ENCODE data around the gene MYL9.
A peak's percentile ranks its signal among the peaks of the same experiment; 100 is the strongest.

The MYL9 gene

GRCh38 chr20:36573103-36573797, 31.9 kb downstream of the MYL9 start, which contains the start of gene TGIF2:
TSS of gene TGIF2 (plus strand) at chr20:36573597. CDS start at chr20:36578775, 5,178 bp downstream.
- in situ Hi-C loops (cut with HindIII; ENCODE audit: low pct_ligation_motif_present, low pct_unique_long_range_greater_than_20kb, low sequenced_read_pairs), result no loop called here
- DNase-seq, result peak; percentile 77

GRCh38 chr20:36573798-36574365, 32.6 kb downstream of the MYL9 start:
- DNase-seq, result no peak
- in situ Hi-C loops (cut with HindIII; ENCODE audit: low pct_ligation_motif_present, low pct_unique_long_range_greater_than_20kb, low sequenced_read_pairs), result no loop called here

GRCh38 chr20:36574366-36575135, 33.2 kb downstream of the MYL9 start:
- DNase-seq, result peak; percentile 48
- in situ Hi-C loops (cut with HindIII; ENCODE audit: low pct_ligation_motif_present, low pct_unique_long_range_greater_than_20kb, low sequenced_read_pairs), result no loop called here

- in situ Hi-C loops (cut with HindIII; ENCODE audit: low pct_ligation_motif_present, low pct_unique_long_range_greater_than_20kb, low sequenced_read_pairs), result no loop called here
Observed at GRCh38 chr20:36576081-36576445, 34.7 kb downstream of the MYL9 start.

GRCh38 chr20:36578356-36579041, 37.2 kb downstream of the MYL9 start:
- in situ Hi-C loops (cut with HindIII; ENCODE audit: low pct_ligation_motif_present, low pct_unique_long_range_greater_than_20kb, low sequenced_read_pairs), result no loop called here
- no peak for DNase-seq

More at GRCh38 chr20:36576081-36576445, 34.7 kb downstream of the MYL9 start:
- DNase-seq, result no peak

- in situ Hi-C loops (cut with HindIII; ENCODE audit: low pct_ligation_motif_present, low pct_unique_long_range_greater_than_20kb, low sequenced_read_pairs), result no loop called here
- peak; percentile 65 for DNase-seq
Observed at GRCh38 chr20:36579996-36580545, 38.8 kb downstream of the MYL9 start.

GRCh38 chr20:36582322-36582721, 41.0 kb downstream of the MYL9 start:
- no peak for DNase-seq
- in situ Hi-C loops (cut with HindIII; ENCODE audit: low pct_ligation_motif_present, low pct_unique_long_range_greater_than_20kb, low sequenced_read_pairs), result no loop called here

- no peak for DNase-seq
- in situ Hi-C loops (cut with HindIII; ENCODE audit: low pct_ligation_motif_present, low pct_unique_long_range_greater_than_20kb, low sequenced_read_pairs), result no loop called here
Observed at GRCh38 chr20:36582821-36583220, 41.5 kb downstream of the MYL9 start.

- in situ Hi-C loops (cut with HindIII; ENCODE audit: low pct_ligation_motif_present, low pct_unique_long_range_greater_than_20kb, low sequenced_read_pairs), result no loop called here
- DNase-seq, result no peak
Observed at GRCh38 chr20:36584018-36584481, 42.7 kb downstream of the MYL9 start.

GRCh38 chr20:36585410-36586125, 44.2 kb downstream of the MYL9 start:
- in situ Hi-C loops (cut with HindIII; ENCODE audit: low pct_ligation_motif_present, low pct_unique_long_range_greater_than_20kb, low sequenced_read_pairs), result no loop called here
- DNase-seq, result no peak

- in situ Hi-C loops (cut with HindIII; ENCODE audit: low pct_ligation_motif_present, low pct_unique_long_range_greater_than_20kb, low sequenced_read_pairs), result no loop called here
Observed at GRCh38 chr20:36587388-36588070, 46.2 kb downstream of the MYL9 start.

GRCh38 chr20:36591281-36591680, 50.0 kb downstream of the MYL9 start:
- in situ Hi-C loops (cut with HindIII; ENCODE audit: low pct_ligation_motif_present, low pct_unique_long_range_greater_than_20kb, low sequenced_read_pairs), result no loop called here
- no peak for DNase-seq

More at GRCh38 chr20:36587388-36588070, 46.2 kb downstream of the MYL9 start:
- DNase-seq, result no peak

- DNase-seq, result no peak
Observed at GRCh38 chr20:36591854-36592641, 50.7 kb downstream of the MYL9 start.

GRCh38 chr20:36593347-36593929, 52.1 kb downstream of the MYL9 start:
- no peak for DNase-seq
- in situ Hi-C loops (cut with HindIII; ENCODE audit: low pct_ligation_motif_present, low pct_unique_long_range_greater_than_20kb, low sequenced_read_pairs), result no loop called here

More at GRCh38 chr20:36591854-36592641, 50.7 kb downstream of the MYL9 start:
- in situ Hi-C loops (cut with HindIII; ENCODE audit: low pct_ligation_motif_present, low pct_unique_long_range_greater_than_20kb, low sequenced_read_pairs), result no loop called here

GRCh38 chr20:36599912-36600345, 58.6 kb downstream of the MYL9 start:
- in situ Hi-C loops (cut with HindIII; ENCODE audit: low pct_ligation_motif_present, low pct_unique_long_range_greater_than_20kb, low sequenced_read_pairs), result no loop called here

More at GRCh38 chr20:36599912-36600345, 58.6 kb downstream of the MYL9 start:
- no peak for DNase-seq
